Esophagus muscularis mucosa (tissue), 4 donors: ENCODE measurements around the gene ELMO2.

ENCODE experiments used
- EP300 ChIP-seq: sonication (generic); formaldehyde crosslinking; IDR thresholded peaks from one replicate; pipeline ENCODE4 v1.6.1; 2017; ENCODE audit warnings: antibody characterized with exemption
- POLR2AphosphoS5 ChIP-seq, 2 donors: sonication (generic); formaldehyde crosslinking; IDR thresholded peaks; one replicate each; pipeline ENCODE4 v1.6.1; 2017; ENCODE audit warnings: antibody characterized with exemption in 2 of 2
- TF ChIP-seq, protein P1 (sequence below), 3 experiments: fragments of 200-600 bp in 2 of 3; fragments of 450-650 bp in 1 of 3; sonication (generic) in 2 of 3; IDR thresholded peaks; one replicate each; pipeline ENCODE4 v1.5.1; 2017 to 2019; ENCODE audit warnings: antibody characterized with exemption in 3 of 3, mild to moderate bottlenecking in 2 of 3, moderate library complexity in 1 of 3

DNA sequence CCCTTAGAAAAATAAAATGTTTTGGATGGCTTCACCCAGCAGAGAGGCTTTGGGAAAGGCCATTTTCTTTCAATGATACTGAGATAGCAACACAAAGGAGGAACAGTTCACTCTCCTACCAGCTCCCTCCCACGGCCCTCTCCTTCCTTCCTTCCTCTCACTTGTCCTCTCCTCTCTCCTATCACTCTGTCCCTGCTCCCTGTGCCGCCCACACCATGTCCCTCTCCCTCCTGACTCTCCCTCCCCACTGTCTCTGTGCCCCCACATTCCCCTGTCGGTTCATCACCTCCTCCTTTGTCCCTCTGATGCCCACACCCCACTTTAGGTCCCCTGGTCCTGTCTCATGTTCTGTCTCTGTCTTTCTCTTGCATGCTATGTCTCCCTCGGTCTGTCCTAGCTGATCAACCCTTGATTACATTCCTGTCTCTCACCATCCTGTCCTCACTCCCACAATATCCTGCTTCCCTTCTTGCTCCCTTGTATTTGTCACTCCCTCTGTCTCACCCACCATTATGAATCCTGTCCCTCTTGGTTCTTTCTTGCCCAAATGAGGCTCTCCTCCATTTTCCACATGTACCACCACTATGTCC, 30.1 kb downstream of the ELMO2 start:
- TF ChIP-seq, protein P1, sequence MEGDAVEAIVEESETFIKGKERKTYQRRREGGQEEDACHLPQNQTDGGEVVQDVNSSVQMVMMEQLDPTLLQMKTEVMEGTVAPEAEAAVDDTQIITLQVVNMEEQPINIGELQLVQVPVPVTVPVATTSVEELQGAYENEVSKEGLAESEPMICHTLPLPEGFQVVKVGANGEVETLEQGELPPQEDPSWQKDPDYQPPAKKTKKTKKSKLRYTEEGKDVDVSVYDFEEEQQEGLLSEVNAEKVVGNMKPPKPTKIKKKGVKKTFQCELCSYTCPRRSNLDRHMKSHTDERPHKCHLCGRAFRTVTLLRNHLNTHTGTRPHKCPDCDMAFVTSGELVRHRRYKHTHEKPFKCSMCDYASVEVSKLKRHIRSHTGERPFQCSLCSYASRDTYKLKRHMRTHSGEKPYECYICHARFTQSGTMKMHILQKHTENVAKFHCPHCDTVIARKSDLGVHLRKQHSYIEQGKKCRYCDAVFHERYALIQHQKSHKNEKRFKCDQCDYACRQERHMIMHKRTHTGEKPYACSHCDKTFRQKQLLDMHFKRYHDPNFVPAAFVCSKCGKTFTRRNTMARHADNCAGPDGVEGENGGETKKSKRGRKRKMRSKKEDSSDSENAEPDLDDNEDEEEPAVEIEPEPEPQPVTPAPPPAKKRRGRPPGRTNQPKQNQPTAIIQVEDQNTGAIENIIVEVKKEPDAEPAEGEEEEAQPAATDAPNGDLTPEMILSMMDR (IDR thresholded peaks at IDR 0.05), result no peak
- TF ChIP-seq POLR2AphosphoS5 (IDR thresholded peaks at IDR 0.05) (no peak), EP300 (no peak)
